Measurements from ENCODE around the gene UQCRC1.

- TF ChIP-seq POLR2AphosphoS5 (IDR thresholded peaks at IDR 0.05; ENCODE audit: low read depth, low read length): no peak
- no peak for TF ChIP-seq EP300 (IDR thresholded peaks at IDR 0.05; ENCODE audit: borderline replicate concordance in 1 of 2, low read depth in 2 of 2, low read length in 2 of 2)
- no peak for TF ChIP-seq TAF1 (IDR thresholded peaks at IDR 0.05; ENCODE audit: low read depth, low read length)
- TF ChIP-seq CTCF (IDR thresholded peaks at IDR 0.05; ENCODE audit: control extremely low read depth in 1 of 3, insufficient read depth in 1 of 3, low read depth in 1 of 3, low read length in 3 of 3): no peak
- no peak for TF ChIP-seq POLR2A (IDR thresholded peaks at IDR 0.05; ENCODE audit: control extremely low read depth in 1 of 2, low read depth in 2 of 2, low read length in 2 of 2)
- TF ChIP-seq SUZ12 (IDR thresholded peaks at IDR 0.05; ENCODE audit: low read length): no peak
- no peak for TF ChIP-seq CREB1 (IDR thresholded peaks at IDR 0.05)
- no peak for TF ChIP-seq RAD21 (IDR thresholded peaks at IDR 0.05 in 1 of 2, conservative IDR thresholded peaks at IDR 0.05 in 1 of 2; ENCODE audit: low read depth in 2 of 2, low read length in 2 of 2)
- TF ChIP-seq CEBPB (IDR thresholded peaks at IDR 0.05; ENCODE audit: low read depth, low read length): no peak
- no peak for TF ChIP-seq JUND (IDR thresholded peaks at IDR 0.05; ENCODE audit: low read length)
- no peak for TF ChIP-seq HDAC2 (IDR thresholded peaks at IDR 0.05; ENCODE audit: borderline replicate concordance in 1 of 2, low read depth in 2 of 2, low read length in 2 of 2)
- TF ChIP-seq MAX (IDR thresholded peaks at IDR 0.05): no peak
- TF ChIP-seq EGR1 (IDR thresholded peaks at IDR 0.05; ENCODE audit: borderline replicate concordance, low read depth, low read length): no peak
- TF ChIP-seq ZNF274 (IDR thresholded peaks at IDR 0.05; ENCODE audit: borderline replicate concordance, extremely low read depth, low read length): no peak
These were observed 18.0 kb downstream of the UQCRC1 start for GRCh38 chr3:48591436-48591835.

Data from H1 (cell line).